Activated CD4-positive, alpha-beta T cell treated with anti-CD3 and anti-CD28 coated beads, Interleukin-10, Interleukin-2, amounts not matched to agents 100 ng/mL and 50 ng/mL, durations not matched to agents 16 hours and 8 hours (primary cell): Measurements from ENCODE around the gene DNAI1.

ENCODE experiments used
- DNase-seq: peaks from one replicate; pipeline ENCODE4 v3.0.0-alpha.2; 2020

The DNAI1 gene

DNA sequence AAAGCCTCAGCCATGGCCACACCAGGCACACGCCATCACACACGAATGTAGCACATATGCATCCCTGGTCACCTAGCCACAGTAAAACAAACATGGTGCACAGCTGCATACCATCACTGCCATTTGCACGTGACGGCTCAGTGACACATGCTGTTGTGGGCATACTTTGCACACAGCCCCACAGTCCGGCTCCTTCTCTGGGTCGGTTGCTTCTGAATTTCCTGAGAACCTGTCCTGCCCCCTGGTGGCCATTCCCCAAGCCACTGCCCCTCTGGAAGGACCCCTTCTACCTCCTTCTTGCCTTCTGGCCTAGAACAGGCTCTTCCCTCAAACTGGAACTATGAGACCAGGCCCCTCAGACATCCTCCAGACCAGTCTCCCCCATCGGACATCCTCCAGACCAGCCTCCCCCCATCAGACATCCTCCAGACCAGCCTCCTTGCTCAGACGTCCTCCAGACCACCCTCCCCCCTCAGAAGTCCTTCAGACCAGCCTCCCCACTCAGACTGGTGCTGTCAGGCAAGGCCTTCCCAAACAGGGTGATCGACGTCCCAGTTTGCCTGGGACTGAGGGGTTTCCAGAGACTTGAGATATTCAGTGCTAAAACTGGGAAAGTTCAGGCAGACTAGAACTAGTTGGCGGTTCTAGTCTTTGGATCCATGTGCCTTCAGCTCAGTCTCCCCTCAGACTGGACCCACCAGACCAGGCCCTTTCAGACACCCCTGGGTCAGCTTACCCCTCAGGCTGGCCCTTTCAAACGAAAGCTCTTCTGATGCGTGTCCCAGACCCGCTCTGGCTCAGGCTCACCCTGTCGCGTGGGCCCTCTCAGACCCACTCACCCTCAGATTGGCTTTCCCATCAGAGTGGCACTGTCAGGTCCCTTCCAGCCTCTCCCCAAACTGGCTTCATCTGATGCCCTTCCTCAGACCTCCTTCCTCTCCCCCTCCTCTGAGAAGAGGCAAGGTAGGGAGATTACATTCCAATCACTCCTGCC lies 88.5 kb downstream of the DNAI1 start:
- DNase-seq = peak; percentile 57

DNA sequence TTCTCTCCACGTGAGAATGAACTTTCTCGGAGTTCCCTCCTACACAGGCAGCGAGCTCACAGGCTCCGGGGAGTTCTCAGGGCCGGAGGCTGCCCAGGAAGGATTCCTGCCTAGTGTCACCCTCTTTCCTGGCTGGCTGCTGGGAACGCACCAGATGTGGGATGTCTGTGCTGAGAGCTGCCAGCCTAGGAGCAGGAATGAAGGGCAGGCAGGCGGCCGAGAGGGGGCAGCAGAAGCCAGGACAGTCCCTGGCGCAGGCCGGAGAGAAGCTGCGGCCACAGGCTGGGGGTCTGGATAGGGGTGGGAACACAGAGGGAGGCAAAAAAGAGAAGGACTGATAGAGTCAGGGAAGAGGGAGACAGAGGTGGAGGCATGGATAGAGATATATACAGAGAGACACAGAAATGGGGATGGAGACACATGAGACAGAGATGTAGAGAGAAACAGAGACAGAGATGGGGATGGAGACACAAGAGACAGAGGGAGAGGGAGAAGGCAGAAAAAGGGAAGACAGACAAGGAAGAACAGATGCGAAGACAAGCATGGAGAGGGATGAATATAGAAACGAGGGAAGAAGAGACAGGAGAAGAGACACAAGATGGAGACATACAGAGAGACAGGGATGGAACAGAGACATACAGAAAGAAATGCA lies 89.5 kb downstream of the DNAI1 start:
- peak; percentile 36 for DNase-seq

DNA sequence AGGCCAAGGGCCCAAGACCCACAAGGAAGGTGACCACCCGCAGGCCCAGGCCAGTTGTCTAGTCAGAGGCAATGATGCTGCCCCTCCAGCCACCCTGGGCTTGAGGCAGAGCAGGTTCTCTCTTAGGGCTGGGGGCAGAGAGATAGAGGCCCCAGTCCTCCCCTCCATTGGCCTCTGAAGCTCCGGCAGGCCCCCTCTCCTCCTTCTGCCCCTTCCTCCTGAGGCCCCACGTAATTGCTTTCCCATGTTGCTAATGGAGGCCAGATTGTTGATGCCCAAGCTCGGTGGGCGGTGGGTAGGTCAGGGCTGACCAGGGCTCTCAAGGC lies 90.8 kb downstream of the DNAI1 start:
- no peak for DNase-seq

DNA sequence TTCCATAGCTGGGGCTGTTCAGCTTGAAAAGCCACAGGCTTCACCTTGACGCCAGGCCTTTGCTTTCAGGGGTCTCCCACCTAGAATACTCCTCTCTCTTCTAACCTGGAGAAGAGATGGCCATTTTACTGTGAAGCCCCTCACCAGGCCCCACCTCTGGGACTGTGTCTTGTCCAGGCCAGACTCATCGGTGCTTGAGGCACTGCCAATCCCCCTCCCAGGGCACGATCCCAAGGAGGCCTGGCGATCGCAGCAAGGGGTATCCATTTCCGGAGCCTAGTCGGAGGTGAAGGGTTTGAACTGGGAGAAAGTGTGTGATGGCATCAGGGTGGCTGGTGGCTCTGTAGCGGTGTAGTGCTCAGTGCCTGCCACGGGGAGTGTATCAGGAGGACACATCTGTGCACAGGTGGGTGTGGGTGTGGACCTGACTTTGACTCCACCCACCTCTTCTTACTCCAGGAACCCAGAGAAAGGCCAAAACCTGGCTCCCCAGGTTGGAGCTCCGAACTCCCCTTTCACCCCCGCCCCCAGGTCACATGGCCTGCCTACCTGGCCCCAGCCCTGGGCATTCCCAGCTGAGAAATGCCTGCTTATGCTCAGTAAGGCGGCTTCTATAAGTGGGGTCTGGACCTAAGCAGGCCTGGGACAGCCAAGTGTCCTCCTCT lies 91.5 kb downstream of the DNAI1 start:
- DNase-seq = no peak

DNA sequence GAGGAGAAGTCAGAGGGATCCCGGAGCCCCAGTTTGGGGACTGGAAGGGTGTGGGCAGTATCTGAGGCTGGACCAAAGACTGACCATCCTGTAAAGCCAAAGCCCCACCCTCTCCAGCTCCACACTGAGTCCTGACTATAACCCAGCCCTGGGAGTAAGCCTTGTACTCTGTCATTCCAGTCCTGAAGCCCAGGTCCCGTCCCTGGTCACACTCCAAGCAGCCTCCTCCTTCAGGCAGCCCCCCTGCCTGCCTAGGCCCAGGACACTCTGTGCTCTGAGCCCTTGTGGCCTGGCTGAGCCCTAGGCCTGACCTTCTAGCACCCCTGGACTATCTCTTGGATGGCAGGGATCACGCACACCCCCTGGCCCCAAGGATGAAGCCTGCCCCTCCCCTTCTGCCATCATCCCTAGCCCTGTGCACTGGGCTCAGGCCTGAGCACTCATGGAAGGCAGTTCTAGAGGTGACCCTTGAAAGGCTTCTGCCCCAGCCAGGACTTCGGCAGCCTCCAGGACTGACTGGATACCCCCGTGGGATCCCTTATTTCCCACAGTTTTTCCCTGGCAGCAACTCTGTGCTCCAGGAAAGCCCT lies 92.2 kb downstream of the DNAI1 start:
- no peak for DNase-seq

DNA sequence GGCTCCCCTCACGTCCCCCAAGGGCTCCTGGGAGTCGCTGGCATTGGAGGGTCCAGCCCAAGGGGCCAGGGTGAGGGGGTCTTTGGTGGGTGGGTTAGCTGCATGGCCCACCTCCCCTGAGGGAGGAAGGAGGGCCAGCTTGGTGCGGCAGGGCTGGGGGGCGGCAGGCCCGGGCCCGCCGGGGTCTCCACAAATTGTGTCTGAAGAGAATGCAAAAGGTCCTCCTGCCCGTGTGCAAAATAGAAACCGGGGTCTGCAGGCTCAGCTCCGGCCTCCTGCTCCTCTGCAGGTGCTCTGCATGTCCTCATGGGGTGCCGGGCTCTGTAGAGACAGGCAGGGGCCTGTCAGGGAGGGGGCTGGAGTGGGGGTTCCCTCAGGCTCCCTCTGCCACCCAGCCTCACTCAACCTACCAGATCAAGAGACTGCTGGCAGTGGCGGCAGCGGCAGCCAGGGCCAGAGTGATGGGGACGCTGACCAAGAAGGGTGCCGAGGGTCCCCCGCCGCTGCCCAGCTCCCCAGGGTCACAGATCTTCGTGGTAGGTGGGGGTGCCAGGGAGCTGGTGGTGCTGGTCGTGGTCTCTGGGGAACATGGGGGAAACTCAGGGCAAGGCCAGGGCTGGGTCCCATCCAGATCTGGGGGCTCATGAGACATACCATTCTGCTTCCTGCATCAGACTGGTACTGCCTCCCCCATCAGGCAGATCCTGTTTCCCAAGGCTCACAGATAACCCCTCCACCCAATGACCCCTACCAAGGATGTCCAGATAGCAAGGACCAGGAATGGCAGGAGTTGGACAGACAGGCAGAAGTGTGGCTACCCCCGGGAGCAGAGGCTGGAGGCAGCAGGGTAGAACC lies 93.4 kb downstream of the DNAI1 start:
- DNase-seq = no peak

DNA sequence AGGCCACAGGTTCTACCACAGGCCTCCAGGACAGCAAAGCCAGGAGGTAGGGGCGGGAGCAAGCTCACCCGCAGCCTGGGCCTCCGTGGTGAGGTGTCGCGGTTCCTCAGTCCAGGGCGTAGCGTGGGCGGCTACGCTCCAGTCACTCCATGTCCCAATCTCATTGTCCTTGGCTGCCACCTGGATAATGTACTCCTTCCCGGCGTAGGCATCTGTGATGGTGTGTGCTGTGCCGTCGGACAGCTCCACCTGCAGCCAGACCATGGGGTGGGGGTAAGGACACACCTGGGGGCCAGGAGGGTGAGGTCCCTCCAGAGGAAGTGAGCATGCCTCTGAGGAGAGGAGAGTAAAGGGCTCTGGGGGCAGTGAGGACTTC lies 94.0 kb downstream of the DNAI1 start:
- no peak for DNase-seq

DNA sequence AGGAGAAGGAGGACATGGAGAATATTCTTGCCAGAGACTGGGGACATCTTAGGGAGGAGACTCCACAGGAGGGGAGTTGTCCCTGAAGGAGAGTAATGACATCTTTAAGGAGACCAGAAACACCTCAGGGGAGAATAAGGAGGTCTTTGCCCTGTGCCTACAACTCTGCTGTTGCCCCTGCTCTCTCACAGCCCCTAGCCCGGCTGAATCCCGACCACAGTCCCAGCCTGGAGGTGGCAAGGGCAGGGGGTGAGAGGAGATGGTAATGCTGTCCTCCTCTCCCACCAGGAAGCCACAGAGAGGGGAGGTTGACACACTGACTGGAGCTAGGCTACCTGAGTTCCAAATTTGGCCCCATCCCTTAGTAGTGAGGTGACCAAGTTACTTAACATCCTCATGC lies 94.4 kb downstream of the DNAI1 start:
- DNase-seq = no peak

DNA sequence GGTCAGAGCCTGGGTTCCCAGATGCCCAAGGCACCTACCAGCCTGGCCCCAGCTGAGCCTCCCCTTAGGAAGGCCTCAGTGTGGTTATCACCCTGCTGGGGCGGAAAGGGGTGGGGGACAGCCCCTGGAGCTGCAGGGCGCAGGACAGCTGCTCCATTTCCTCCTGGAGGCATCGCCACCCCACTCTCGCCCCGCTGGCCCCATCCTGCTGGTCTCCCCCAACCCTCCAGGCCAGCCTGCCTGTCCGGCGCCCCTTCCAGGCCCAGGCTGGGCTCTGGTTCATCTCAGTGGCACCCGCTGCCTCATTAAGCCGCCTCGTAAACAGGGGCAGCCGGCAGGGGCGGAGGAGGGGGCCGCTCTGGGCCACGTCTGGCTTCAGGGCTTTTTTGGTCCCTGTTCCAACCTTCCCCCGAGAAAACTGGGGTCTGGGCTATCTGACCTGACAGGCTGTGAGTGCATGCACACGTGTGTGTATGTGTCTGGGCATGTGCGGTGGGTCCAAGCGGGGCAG lies 95.0 kb downstream of the DNAI1 start:
- DNase-seq = no peak

DNA sequence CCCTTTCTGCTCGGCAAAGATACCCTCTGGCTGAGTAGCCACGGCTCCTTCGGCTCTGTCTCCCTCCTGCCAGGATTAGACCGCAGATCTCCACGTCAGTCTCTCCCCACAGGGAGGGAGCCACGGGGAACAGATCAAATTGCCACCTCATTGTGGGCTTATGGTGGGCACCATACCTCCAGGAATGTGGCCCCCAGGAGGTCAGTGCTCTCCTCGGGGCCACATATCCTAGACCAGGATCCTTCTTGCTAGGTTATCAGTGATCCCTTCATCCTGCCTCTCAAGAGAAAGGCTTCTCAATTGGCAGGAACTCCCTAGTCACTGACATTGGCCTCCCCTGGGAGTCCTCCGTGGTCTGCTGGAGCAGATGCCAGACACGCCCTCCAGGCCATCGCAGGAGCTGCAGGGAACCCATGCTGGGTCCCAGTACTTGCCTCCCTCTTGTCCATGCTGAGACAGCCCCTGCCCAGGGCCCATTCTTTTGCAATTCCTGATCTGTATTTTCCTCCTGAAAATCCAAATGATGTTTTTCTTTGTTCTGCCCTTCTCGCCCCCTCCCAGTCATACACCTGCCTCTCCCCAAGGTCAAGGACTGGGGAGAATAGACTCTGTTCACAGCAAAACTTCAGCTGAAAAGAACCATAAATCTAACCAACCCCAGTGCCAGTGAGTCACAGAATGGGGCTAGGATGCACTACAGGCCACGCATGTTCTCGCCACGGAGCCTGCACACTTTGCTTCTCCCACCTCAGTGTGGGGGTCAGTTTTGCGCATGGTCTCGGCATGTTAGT lies 95.8 kb downstream of the DNAI1 start:
- no peak for DNase-seq

DNA sequence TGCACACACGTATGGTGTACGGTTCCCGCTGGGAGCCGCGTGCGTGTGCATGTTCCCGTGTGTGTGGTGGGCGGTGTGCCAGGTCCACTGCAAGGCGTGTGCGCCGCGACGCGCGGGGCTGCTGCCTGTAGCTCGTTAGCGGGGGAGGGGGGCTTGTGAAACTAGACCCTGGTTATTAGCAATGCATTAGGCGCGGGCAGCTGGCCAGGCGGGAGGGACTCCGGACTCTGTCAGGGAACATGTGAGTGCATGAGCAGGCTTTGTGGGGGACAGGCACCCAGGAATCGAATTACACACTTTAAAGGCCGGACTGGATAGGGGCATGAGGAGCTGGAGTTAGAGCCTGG lies 96.4 kb downstream of the DNAI1 start:
- no peak for DNase-seq

DNA sequence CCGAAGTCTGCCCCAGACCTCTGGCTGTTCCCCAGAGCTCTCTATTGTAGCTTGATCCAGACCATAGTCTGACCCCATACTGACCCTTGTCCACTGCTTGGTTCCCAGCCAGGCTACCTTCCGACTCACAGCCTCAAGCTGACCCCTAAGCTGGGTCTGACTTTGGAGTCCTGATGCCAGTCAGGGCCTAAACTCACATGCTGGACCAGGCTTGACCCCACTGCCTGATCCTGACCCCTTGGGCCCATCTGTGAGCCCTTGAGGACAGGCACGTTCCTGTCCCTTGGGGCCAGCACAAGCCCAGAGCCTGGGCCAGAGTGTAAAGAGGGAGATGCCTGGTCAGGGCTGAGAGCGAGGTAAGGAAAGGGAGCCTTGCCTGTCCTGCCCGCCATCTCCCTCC lies 96.9 kb downstream of the DNAI1 start:
- no peak for DNase-seq

DNA sequence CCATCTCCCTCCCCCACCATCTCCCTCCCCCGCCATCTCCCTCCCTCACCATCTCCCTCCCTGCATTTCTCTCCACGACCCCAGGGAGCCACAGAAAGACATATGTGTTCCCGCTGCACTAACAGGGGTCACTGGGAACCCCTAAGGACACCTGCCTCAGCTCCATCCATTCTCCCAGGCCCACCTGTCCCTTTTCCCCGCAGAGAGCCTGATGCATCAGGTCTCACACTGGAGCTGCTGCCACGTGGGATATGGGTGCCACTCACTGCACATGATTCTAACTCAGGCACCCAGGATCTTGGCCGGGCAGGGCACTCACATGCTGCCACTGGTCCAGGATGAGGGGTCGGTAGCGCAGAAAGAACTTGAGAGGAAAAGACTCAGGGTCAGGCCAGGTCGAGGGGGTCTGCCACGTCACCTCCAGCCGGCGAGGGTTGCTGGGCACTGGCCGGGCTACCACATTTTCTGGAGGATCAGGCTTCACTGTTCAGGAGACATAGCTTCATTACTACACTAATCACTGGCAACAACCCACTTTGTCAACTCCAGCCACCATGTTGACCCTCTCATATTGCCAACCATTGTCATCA lies 97.4 kb downstream of the DNAI1 start:
- DNase-seq = no peak

DNA sequence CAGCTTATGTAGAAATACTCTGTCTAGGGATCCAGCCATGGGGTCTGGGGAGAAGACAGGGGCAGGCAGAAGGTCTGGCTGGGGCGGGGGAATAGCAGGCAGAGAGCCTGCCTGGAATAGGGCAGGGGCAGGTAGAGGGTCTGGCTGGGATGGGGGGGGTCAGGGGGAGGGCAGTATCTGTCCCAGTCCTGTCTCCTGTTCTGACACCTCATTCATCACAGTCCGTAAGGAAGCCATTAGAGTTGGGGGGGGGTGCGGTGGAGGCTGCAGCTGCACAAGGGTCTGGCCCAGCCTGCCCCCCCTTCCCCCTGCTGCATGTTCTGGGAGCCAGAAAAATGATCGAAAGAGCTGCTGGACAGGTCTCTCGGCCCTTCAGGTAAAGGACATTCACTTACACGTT lies 98.3 kb downstream of the DNAI1 start:
- no peak for DNase-seq

DNA sequence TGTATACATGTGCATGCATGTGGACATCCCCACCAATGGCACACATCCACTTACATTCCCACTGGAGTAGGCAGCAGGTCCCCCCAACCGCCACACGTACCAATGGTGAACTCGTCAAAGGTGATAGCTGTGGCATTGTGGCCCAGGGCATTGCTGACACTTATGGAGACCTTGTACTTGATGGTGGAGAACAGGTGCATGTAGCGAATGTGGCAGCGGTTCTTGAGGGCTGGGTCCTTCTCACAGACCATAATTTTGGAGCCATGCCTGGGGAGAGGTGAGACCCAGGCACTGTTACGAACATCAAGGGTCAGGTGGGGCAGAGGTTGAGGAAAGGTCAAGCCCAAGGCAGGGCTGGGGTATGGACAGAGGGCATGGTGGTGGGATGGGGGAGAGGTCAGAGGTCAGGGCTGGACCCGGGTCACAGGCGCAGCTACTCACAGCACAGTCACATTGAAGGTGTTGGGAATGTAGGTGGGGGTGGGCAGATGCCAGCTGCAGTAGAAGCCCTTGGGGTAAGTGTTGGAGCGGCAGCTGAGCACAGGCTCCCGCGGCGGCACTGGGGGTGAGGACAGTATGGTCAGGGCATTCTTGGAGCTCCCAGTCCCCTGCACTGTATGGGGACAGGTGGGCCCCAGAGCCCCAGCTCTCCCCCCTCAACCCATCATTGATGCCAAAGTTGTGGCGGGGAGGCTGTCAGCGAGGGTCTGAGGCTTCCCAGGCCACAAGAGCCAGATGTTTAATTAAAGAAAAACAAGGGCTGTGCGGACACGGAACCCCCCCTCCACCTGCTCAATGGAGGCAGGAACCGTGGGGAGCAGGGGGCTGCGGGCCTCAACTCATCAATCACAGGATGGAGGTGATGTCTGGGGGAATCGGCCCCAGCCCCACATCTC lies 99.1 kb downstream of the DNAI1 start:
- DNase-seq = no peak

DNA sequence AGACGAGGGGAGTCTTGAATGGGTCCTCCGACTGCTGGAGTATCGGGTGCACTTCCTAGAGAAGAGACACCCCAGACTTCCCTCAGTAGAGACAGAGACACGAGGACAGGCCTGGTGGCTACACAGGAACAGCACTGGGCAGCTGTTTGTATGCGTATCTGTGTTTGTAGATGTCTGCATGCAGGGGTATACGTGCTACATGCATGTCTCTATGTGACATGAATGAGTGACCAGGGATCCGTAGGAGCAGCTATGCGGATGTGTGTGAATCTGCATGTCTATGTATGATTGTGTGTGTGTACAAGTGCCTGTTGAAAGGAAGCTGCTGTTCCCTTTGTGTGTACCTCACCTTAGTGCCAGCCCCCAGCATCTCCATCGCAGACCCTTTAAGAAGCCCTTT lies 99.8 kb downstream of the DNAI1 start:
- no peak for DNase-seq

DNA sequence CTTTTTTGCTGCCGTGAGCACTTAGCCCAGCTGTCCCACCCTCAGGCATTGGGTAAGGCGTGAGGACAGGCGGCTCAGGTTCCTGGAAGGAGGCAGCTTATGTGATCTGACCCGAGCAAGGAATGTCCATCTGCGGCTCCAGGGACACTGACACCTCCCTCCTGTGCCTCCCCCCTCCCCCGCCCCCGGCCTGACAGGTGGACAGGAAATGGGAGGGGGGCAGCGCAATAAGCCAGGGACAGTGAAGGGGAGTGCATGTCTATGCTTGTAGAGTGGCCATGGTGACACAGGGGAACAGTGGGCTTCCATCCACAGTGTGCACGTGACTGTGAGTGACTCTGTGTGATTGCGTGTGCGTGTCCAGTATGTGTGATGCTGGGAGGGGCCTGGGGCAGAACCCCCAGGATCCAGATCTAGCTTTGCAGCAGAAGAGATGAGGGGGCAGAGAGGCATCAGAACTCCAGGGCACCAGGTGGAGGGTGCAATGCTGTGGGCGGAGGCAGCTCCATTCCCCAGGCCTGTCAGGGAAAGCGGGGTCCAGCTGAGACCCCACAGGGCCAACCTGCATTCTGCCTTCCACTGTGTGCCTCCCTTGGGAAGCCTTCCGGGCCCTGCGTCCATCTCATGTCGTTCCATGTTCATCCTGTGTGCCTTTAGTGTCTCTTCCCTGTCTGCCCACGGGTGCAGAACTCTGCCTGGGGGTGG lies 100.5 kb downstream of the DNAI1 start:
- DNase-seq = no peak

DNA sequence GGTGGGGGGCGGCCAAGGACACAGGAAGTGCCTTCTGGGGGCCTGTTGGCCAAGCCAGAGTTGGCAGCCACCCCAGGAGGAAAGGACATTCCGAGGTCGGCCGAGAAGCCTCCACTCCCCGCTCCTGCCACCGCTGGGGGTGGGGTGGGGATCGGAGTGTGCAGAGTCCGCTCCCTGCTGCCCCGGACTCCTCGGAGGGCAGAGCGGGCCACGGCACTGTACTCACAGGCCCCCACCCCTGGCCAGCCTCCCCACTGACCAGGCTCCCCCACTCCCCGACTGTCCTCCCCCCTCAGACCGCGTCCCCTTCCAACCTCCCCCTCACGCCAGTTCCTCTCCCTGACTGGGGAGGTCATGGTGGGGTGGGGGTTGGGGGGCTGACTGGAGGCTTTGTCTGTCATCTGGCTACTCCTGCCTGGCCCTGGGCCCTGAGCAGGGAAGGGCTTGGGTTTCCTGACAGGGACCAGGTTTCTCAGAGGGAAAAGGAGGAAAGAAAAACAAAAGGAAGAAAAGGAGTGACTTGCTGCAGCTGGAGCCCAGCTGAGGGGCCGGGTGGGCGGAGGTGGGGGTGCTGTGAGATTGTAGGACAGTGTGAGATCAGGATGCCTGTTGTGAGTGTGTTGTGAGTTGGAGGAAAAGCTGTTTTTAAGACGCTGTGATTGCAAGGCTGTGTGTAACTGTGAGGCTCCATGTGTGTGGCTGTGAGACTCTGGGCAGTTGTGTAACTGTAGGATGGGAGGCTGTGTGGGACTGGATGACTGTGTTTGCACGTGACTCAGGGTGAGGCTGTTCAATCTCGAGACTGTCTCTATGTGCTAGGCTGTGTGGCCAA lies 101.2 kb downstream of the DNAI1 start:
- DNase-seq = no peak
